ENCODE data around the gene UNCX. TPM values are rescaled to one million over a fixed set of nuclear protein-coding genes. Genes with fewer than 3 reads are reported as not detected.
"Not testable (repeated sequence)": the region's sequence is repeated elsewhere in the genome, so short reads cannot be mapped to it uniquely, and the experiment has no call there.

Gene UNCX
- total and polyA plus RNA-seq, 4 donors, result not detected

- no peak overlapping the region for H3K27ac ChIP-seq (ENCODE audit: low read depth in 1 of 2, low read length in 1 of 2)
- peaks cover 0 to 3% (median 0%) of the 10 kb centered on the region in 4 donors for H3K9me3 ChIP-seq (ENCODE audit: control insufficient read depth in 4 of 4, insufficient read depth in 3 of 4, low read length in 3 of 4)
- no peak overlapping the region for H3K4me3 ChIP-seq
- no peak for TF ChIP-seq CTCF (IDR thresholded peaks at IDR 0.05; ENCODE audit: control extremely low read depth, extremely low read depth)
- ATAC-seq (ENCODE audit: insufficient read depth, low FRiP score) (no peak), DNase-seq (no peak)
- H3K27me3 ChIP-seq (ENCODE audit: control insufficient read depth in 3 of 3, insufficient read depth in 3 of 3, low read length in 2 of 3), result peaks cover 0 to 21% (median 10%) of the 10 kb centered on the region in 3 donors
- peaks cover 0 to 3% (median 0%) of the 10 kb centered on the region in 5 donors for H3K4me1 ChIP-seq (ENCODE audit: control insufficient read depth in 5 of 5, insufficient read depth in 5 of 5, low read length in 5 of 5)
- H3K36me3 ChIP-seq (ENCODE audit: control insufficient read depth in 4 of 4, insufficient read depth in 4 of 4, low read length in 4 of 4), result no peaks in the 10 kb centered on the region
- H3K9ac ChIP-seq (ENCODE audit: insufficient read depth in 1 of 2, low read length in 2 of 2), result no peak overlapping the region
- 95 to 97% methylated on average over 10 of the region's 10 CpGs for WGBS, 2 donors
Measured at GRCh38 chr7:1189986-1190772, 42.5 kb upstream of the UNCX start.

- H3K4me3 ChIP-seq, result no peak overlapping the region
- peaks cover 0 to 16% (median 4%) of the 10 kb centered on the region in 3 donors for H3K27me3 ChIP-seq (ENCODE audit: control insufficient read depth in 3 of 3, insufficient read depth in 3 of 3, low read length in 2 of 3)
- no peak for ATAC-seq (ENCODE audit: insufficient read depth, low FRiP score)
- 30 to 38% methylated on average over 15 of the region's 15 CpGs for WGBS, 2 donors
- H3K4me1 ChIP-seq (ENCODE audit: control insufficient read depth in 5 of 5, insufficient read depth in 5 of 5, low read length in 5 of 5), result peaks cover 0 to 3% (median 0%) of the 10 kb centered on the region in 5 donors
- TF ChIP-seq CTCF (IDR thresholded peaks at IDR 0.05; ENCODE audit: control extremely low read depth, extremely low read depth), result no peak
- DNase-seq, result peak; percentile 29 to 84 (median 65)
- no peak overlapping the region for H3K9ac ChIP-seq (ENCODE audit: insufficient read depth in 1 of 2, low read length in 2 of 2)
- no peak overlapping the region for H3K27ac ChIP-seq (ENCODE audit: low read depth in 1 of 2, low read length in 1 of 2)
- no peaks in the 10 kb centered on the region for H3K36me3 ChIP-seq (ENCODE audit: control insufficient read depth in 4 of 4, insufficient read depth in 4 of 4, low read length in 4 of 4)
- H3K9me3 ChIP-seq (ENCODE audit: control insufficient read depth in 4 of 4, insufficient read depth in 3 of 4, low read length in 3 of 4), result no peaks in the 10 kb centered on the region
Measured at GRCh38 chr7:1192171-1192676, 40.4 kb upstream of the UNCX start.

- Histone ChIP-seq H3K9me3 (ENCODE audit: control insufficient read depth in 4 of 4, insufficient read depth in 3 of 4, low read length in 3 of 4) (no peaks in the 10 kb centered on the region), H3K9ac (ENCODE audit: insufficient read depth in 1 of 2, low read length in 2 of 2) (no peak overlapping the region), H3K27ac (ENCODE audit: low read depth in 1 of 2, low read length in 1 of 2) (no peak overlapping the region), H3K4me3 (no peak overlapping the region), H3K36me3 (ENCODE audit: control insufficient read depth in 4 of 4, insufficient read depth in 4 of 4, low read length in 4 of 4) (no peaks in the 10 kb centered on the region), H3K4me1 (ENCODE audit: control insufficient read depth in 5 of 5, insufficient read depth in 5 of 5, low read length in 5 of 5) (peaks cover 0 to 4% (median 3%) of the 10 kb centered on the region in 5 donors), H3K27me3 (ENCODE audit: control insufficient read depth in 3 of 3, insufficient read depth in 3 of 3, low read length in 2 of 3) (peaks cover 0 to 16% (median 4%) of the 10 kb centered on the region in 3 donors)
- peak; percentile 34 to 51 (median 46) for DNase-seq
- ATAC-seq (ENCODE audit: insufficient read depth, low FRiP score), result no peak
- no peak for TF ChIP-seq CTCF (IDR thresholded peaks at IDR 0.05; ENCODE audit: control extremely low read depth, extremely low read depth)
- WGBS, 2 donors, result 34 to 38% methylated on average over 36 of the region's 36 CpGs
Measured at GRCh38 chr7:1193593-1194424, 38.9 kb upstream of the UNCX start.

- Histone ChIP-seq H3K27me3 (ENCODE audit: control insufficient read depth in 3 of 3, insufficient read depth in 3 of 3, low read length in 2 of 3) (peaks cover 0 to 19% (median 4%) of the 10 kb centered on the region in 3 donors), H3K4me1 (ENCODE audit: control insufficient read depth in 5 of 5, insufficient read depth in 5 of 5, low read length in 5 of 5) (peaks cover 0 to 14% (median 7%) of the 10 kb centered on the region in 5 donors)
- not testable (repeated sequence) for ATAC-seq (ENCODE audit: insufficient read depth, low FRiP score); H3K4me3 ChIP-seq; DNase-seq; H3K27ac ChIP-seq (ENCODE audit: low read depth in 1 of 2, low read length in 1 of 2); H3K9ac ChIP-seq (ENCODE audit: insufficient read depth in 1 of 2, low read length in 2 of 2); H3K36me3 ChIP-seq (ENCODE audit: control insufficient read depth in 4 of 4, insufficient read depth in 4 of 4, low read length in 4 of 4); H3K9me3 ChIP-seq (ENCODE audit: control insufficient read depth in 4 of 4, insufficient read depth in 3 of 4, low read length in 3 of 4)
- WGBS, 2 donors, result 5% methylated on average over 2 of the region's 4 CpGs; no CpG with 5 or more reads in 1 of the 2 donors
Measured at GRCh38 chr7:1196441-1196840, 36.2 kb upstream of the UNCX start.

Measured in lung (tissue), 12 donors.